ENCODE measurements around the gene TGFB2.

The TGFB2 gene

GRCh38 chr1:218443255-218443654 lies 98.1 kb downstream of the TGFB2 start:
- Histone ChIP-seq H3K4me3 (ENCODE audit: severe bottlenecking) (no peak overlapping the region), H3K9me3 (ENCODE audit: severe bottlenecking) (no peaks in the 10 kb centered on the region), H3K36me3 (ENCODE audit: low read depth) (no peaks in the 10 kb centered on the region), H3K27ac (ENCODE audit: poor library complexity, severe bottlenecking) (no peak overlapping the region), H3K27me3 (ENCODE audit: insufficient read depth, poor library complexity, severe bottlenecking) (no peaks in the 10 kb centered on the region), H3K4me1 (ENCODE audit: insufficient read depth, poor library complexity, severe bottlenecking) (no peaks in the 10 kb centered on the region)
- TF ChIP-seq, protein P1, sequence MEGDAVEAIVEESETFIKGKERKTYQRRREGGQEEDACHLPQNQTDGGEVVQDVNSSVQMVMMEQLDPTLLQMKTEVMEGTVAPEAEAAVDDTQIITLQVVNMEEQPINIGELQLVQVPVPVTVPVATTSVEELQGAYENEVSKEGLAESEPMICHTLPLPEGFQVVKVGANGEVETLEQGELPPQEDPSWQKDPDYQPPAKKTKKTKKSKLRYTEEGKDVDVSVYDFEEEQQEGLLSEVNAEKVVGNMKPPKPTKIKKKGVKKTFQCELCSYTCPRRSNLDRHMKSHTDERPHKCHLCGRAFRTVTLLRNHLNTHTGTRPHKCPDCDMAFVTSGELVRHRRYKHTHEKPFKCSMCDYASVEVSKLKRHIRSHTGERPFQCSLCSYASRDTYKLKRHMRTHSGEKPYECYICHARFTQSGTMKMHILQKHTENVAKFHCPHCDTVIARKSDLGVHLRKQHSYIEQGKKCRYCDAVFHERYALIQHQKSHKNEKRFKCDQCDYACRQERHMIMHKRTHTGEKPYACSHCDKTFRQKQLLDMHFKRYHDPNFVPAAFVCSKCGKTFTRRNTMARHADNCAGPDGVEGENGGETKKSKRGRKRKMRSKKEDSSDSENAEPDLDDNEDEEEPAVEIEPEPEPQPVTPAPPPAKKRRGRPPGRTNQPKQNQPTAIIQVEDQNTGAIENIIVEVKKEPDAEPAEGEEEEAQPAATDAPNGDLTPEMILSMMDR (IDR thresholded peaks at IDR 0.05; ENCODE audit: poor library complexity, severe bottlenecking): no peak
- DNase-seq (ENCODE audit: low spot score) (no peak), ATAC-seq (ENCODE audit: low read depth) (no peak)

DNA sequence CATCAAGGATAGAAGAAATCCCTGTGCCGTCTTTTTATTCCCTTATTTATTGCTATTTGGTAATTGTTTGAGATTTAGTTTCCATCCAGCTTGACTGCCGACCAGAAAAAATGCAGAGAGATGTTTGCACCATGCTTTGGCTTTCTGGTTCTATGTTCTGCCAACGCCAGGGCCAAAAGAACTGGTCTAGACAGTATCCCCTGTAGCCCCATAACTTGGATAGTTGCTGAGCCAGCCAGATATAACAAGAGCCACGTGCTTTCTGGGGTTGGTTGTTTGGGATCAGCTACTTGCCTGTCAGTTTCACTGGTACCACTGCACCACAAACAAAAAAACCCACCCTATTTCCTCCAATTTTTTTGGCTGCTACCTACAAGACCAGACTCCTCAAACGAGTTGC lies 99.0 kb downstream of the TGFB2 start:
- no peaks in the 10 kb centered on the region for H3K9me3 ChIP-seq (ENCODE audit: severe bottlenecking)
- no peak overlapping the region for H3K27ac ChIP-seq (ENCODE audit: poor library complexity, severe bottlenecking)
- no peaks in the 10 kb centered on the region for H3K36me3 ChIP-seq (ENCODE audit: low read depth)
- ATAC-seq (ENCODE audit: low read depth): no peak
- no peak for DNase-seq (ENCODE audit: low spot score)
- TF ChIP-seq, protein P1 (IDR thresholded peaks at IDR 0.05; ENCODE audit: poor library complexity, severe bottlenecking): no peak
- no peak overlapping the region for H3K4me3 ChIP-seq (ENCODE audit: severe bottlenecking)
- H3K27me3 ChIP-seq (ENCODE audit: insufficient read depth, poor library complexity, severe bottlenecking): no peaks in the 10 kb centered on the region
- no peaks in the 10 kb centered on the region for H3K4me1 ChIP-seq (ENCODE audit: insufficient read depth, poor library complexity, severe bottlenecking)

DNA sequence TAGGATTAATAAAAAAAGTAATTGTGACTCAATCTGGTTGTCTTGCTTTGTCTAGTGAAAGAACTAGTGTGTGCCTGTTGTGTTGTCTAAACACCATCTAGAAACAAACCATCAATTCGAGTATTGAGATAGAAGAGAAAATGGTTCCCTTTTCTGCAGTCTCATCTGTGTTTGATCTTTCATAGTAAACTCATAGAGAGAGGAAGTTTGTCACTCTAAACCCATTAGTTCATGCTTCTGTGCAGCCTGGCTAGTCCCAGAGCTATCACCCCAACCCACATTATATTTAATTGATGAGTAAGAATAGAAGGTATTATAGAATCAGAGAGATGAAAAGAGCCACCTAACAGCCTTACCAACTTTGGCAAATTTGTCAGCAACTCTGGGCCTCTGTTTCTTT lies 99.5 kb downstream of the TGFB2 start:
- Histone ChIP-seq H3K36me3 (ENCODE audit: low read depth) (no peaks in the 10 kb centered on the region), H3K9me3 (ENCODE audit: severe bottlenecking) (no peaks in the 10 kb centered on the region), H3K27me3 (ENCODE audit: insufficient read depth, poor library complexity, severe bottlenecking) (no peaks in the 10 kb centered on the region), H3K4me1 (ENCODE audit: insufficient read depth, poor library complexity, severe bottlenecking) (no peaks in the 10 kb centered on the region), H3K27ac (ENCODE audit: poor library complexity, severe bottlenecking) (no peak overlapping the region), H3K4me3 (ENCODE audit: severe bottlenecking) (no peak overlapping the region)
- DNase-seq (ENCODE audit: low spot score) (no peak), ATAC-seq (ENCODE audit: low read depth) (no peak)
- TF ChIP-seq, protein P1 (IDR thresholded peaks at IDR 0.05; ENCODE audit: poor library complexity, severe bottlenecking): no peak

DNA sequence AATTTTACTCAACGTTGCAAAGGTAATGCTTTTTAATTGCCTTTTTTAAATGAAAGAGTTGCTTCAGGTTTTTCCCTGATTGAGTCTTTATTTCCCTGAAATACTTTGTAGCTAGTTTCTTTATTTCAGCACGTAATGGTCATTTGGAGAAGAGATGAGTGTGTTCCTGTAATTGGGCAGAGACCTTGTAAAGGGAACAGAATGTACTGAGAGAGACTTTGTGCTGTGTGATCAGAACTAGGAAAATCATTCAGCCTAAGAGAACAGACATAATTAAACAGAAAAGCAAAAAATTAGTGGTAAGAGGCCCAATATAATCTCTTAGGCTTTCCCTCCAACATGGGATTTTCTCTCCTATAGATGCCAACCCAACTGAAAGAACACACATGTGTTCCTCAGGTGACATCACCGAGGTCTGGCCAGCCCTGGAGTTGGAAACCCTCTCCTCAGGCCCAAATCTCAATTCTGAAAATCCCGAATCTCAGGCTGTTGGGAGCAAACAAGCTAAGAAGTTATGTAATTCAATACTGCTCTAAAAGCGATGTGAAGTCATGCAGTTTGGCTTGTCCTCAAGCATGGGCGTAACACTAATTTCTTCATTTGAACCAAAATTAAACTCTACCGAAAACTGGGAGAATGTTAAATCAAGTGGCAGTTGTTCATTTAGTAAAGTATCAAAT lies 102.0 kb downstream of the TGFB2 start:
- TF ChIP-seq, protein P1 (IDR thresholded peaks at IDR 0.05; ENCODE audit: poor library complexity, severe bottlenecking): no peak
- Histone ChIP-seq H3K4me3 (ENCODE audit: severe bottlenecking) (no peak overlapping the region), H3K36me3 (ENCODE audit: low read depth) (no peaks in the 10 kb centered on the region), H3K9me3 (ENCODE audit: severe bottlenecking) (no peaks in the 10 kb centered on the region), H3K27ac (ENCODE audit: poor library complexity, severe bottlenecking) (no peak overlapping the region), H3K4me1 (ENCODE audit: insufficient read depth, poor library complexity, severe bottlenecking) (no peaks in the 10 kb centered on the region), H3K27me3 (ENCODE audit: insufficient read depth, poor library complexity, severe bottlenecking) (no peaks in the 10 kb centered on the region)
- no peak for DNase-seq (ENCODE audit: low spot score)
- ATAC-seq (ENCODE audit: low read depth): no peak

GRCh38 chr1:218451415-218451814 lies 106.3 kb downstream of the TGFB2 start:
- DNase-seq (ENCODE audit: low spot score): no peak
- TF ChIP-seq, protein P1 (IDR thresholded peaks at IDR 0.05; ENCODE audit: poor library complexity, severe bottlenecking): no peak
- Histone ChIP-seq H3K4me1 (ENCODE audit: insufficient read depth, poor library complexity, severe bottlenecking) (no peaks in the 10 kb centered on the region), H3K9me3 (ENCODE audit: severe bottlenecking) (no peaks in the 10 kb centered on the region), H3K4me3 (ENCODE audit: severe bottlenecking) (no peak overlapping the region), H3K27ac (ENCODE audit: poor library complexity, severe bottlenecking) (no peak overlapping the region), H3K27me3 (ENCODE audit: insufficient read depth, poor library complexity, severe bottlenecking) (no peaks in the 10 kb centered on the region), H3K36me3 (ENCODE audit: low read depth) (no peaks in the 10 kb centered on the region)
- no peak for ATAC-seq (ENCODE audit: low read depth)
